HAP-1 (cell line): ENCODE data around the gene CERS6.

Experiments used
- DNase-seq, 2 experiments: peaks; one replicate each; pipeline ENCODE4 v3.0.0-alpha.2; 2016 to 2020; ENCODE audit warnings: low spot score in 2 of 2
- H3K27me3 ChIP-seq: fragments of 250-450 bp; sonication (Bioruptor Pico); 2 replicates; pipeline ENCODE4 v1.5.1; 2020; ENCODE audit warnings: low read depth, mild to moderate bottlenecking, moderate library complexity
- H3K36me3 ChIP-seq: fragments of 250-450 bp; sonication (Bioruptor Pico); replicated peaks from 2 replicates; pipeline ENCODE4 v1.5.1; 2020; ENCODE audit warnings: mild to moderate bottlenecking
- H3K4me1 ChIP-seq: fragments of 250-450 bp; sonication (Bioruptor Pico); 2 replicates; pipeline ENCODE4 v1.5.1; 2020; ENCODE audit warnings: mild to moderate bottlenecking
- H3K4me3 ChIP-seq: fragments of 250-450 bp; sonication (Bioruptor Pico); 2 replicates; pipeline ENCODE4 v1.5.1; 2020; ENCODE audit warnings: mild to moderate bottlenecking, moderate library complexity
- H3K9me3 ChIP-seq: fragments of 250-450 bp; sonication (Bioruptor Pico); 2 replicates; pipeline ENCODE4 v1.5.1; 2020; ENCODE audit warnings: mild to moderate bottlenecking, moderate library complexity
- in situ Hi-C: fragments of 300-500 bp; cut with MboI; formaldehyde crosslinking; loops from 3 replicates; pipeline ENCODE4 v1.14.3; 2020; ENCODE audit warnings: low sequenced_read_pairs, inconsistent platforms, mixed read lengths

The CERS6 gene

DNA sequence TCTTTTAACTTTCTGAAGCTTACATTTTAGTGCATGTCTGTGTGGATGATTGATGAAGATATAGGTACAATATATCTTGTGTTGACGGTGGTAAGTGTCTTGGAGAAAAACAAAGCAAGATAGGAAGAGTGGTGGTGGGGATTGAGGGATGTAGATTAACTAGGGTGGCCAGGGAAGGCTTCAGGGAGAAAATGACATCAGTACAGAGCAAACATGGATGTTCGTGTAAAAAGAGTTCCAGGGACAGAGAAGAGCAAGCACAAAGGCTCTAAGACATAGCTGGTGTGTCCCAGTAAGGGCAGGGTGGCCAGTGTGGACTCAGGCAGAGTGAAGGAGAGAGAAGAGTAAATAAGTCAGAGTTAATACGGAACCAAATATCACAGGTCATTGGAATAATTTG lies 2.7 kb upstream of the CERS6 start:
- DNase-seq = no peak
- H3K4me1 ChIP-seq = peaks cover 10% of the 10 kb centered on the region
- H3K27me3 ChIP-seq = no peaks in the 10 kb centered on the region
- in situ Hi-C loops = no loop called here
- no peak overlapping the region for H3K4me3 ChIP-seq
- H3K36me3 ChIP-seq = no peaks in the 10 kb centered on the region
- no peaks in the 10 kb centered on the region for H3K9me3 ChIP-seq

DNA sequence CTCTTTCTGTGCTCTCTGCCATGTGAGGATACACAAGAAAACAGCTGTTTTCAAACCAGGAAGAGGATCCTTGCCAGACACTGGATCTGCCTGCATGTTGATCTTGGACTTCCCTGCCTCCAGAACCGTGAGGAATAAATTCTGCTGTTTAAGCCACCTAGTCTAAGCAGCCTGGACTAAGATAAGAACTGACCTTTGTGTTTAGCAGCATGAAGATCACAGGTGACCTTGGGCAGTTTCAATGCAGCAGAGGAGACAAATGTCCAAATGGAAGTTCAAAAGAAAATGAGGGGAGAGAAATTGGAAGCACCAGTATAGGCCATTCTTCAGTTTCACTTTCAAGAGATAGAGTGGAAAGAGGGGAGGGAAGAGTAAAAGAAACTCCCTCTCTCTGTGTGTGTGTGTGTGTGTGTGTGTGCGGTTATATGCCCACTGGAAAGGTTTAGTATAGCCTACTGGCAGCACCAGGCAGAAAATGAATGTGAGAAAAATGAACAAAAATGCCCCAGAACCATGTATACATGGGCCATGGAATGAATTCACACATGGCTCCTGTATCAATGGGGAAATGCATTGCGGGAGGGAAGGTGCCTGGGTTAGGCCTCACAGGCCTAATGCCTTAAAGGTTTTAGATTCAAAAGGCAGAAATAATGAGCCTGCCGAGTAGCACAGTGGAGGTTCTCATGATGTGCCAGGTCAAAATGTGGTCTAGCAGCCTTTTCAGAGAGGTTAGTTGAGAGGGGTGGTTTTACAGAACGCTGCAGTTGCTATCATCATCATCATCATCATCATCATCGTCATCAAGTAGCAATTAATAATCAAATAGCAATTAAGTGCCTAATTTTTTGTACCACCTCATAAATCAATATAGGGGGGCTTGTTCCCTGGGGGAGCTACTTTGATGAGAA lies 1.1 kb upstream of the CERS6 start:
- DNase-seq = no peak
- no peak overlapping the region for H3K4me3 ChIP-seq
- H3K36me3 ChIP-seq = no peaks in the 10 kb centered on the region
- peaks cover 20% of the 10 kb centered on the region for H3K4me1 ChIP-seq
- in situ Hi-C loops = no loop called here
- H3K27me3 ChIP-seq = no peaks in the 10 kb centered on the region
- no peaks in the 10 kb centered on the region for H3K9me3 ChIP-seq

GRCh38 chr2:168456521-168457189 lies 583 bp downstream of the CERS6 start:
- no peaks in the 10 kb centered on the region for H3K36me3 ChIP-seq
- no peaks in the 10 kb centered on the region for H3K27me3 ChIP-seq
- no peaks in the 10 kb centered on the region for H3K9me3 ChIP-seq
- DNase-seq = peak in 1 of 2 experiments; percentile 57
- peaks cover 20% of the 10 kb centered on the region for H3K4me1 ChIP-seq
- in situ Hi-C loops = no loop called here
- peak overlapping the region; percentile 70 for H3K4me3 ChIP-seq

DNA sequence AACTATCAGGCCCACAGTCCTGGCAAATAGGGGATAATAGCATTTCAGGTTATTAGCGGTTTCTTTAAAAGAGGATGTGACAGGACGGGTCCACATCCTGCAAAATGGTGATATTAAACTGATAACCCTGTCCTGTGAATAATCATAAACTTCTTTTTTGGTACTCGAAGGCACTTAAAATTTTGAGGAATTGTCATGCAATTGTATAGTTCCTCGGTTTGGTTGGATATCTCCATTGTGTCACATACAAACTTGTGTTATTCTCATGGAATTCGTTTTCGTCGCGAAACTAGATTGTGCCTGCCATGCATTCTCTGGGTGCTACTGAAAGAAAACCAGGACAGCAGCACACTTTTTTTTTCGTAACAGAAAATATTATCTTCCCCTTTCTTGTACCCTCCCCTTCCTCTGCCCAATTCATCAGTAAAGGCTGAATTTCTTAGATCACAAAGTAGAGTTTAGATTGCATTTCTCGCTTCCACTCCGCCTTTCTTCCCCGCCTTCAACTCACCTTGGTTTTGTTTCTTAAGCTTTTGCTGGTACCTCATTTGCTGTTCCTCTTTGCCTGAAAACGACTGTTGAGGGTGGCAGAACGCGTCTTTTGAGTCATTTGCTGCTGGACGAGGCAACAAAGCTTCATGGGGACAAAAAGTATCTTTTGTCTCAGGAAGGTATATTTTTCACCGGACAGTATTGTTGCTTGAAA lies 1.3 kb downstream of the CERS6 start:
- in situ Hi-C loops = no loop called here
- Histone ChIP-seq H3K4me3 (peak overlapping the region; percentile 70), H3K27me3 (no peaks in the 10 kb centered on the region), H3K36me3 (no peaks in the 10 kb centered on the region), H3K4me1 (peaks cover 20% of the 10 kb centered on the region), H3K9me3 (no peaks in the 10 kb centered on the region)
- DNase-seq = no peak

GRCh38 chr2:168458139-168458538 lies 2.1 kb downstream of the CERS6 start:
- H3K4me3 ChIP-seq = peak overlapping the region; percentile 70
- DNase-seq = no peak
- in situ Hi-C loops = no loop called here
- no peaks in the 10 kb centered on the region for H3K36me3 ChIP-seq
- H3K27me3 ChIP-seq = no peaks in the 10 kb centered on the region
- no peaks in the 10 kb centered on the region for H3K9me3 ChIP-seq
- H3K4me1 ChIP-seq = peaks cover 20% of the 10 kb centered on the region

DNA sequence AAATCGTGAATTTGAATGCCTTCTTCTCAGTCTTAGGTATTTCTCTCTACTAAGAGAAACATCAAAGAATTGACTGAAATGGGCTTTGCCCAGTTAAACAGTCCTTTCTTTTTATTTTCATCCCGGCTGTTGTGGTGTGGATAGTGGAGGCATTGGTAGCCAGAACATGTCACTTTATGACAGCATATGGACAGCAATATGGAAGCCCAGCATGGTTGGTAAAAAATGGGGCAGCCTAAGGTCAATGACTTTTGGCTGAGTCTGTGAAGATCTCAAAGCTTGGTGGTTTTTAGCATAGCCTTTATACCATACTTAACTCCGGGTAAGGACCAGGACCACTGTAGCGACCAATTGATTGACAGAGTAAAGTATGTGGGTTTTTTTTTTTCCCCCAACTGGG lies 3.2 kb downstream of the CERS6 start:
- H3K4me1 ChIP-seq = peaks cover 19% of the 10 kb centered on the region
- no peak for DNase-seq
- in situ Hi-C loops = no loop called here
- no peaks in the 10 kb centered on the region for H3K27me3 ChIP-seq
- H3K36me3 ChIP-seq = no peaks in the 10 kb centered on the region
- no peaks in the 10 kb centered on the region for H3K9me3 ChIP-seq
- H3K4me3 ChIP-seq = no peak overlapping the region

GRCh38 chr2:168460571-168460970 lies 4.5 kb downstream of the CERS6 start:
- no peaks in the 10 kb centered on the region for H3K27me3 ChIP-seq

DNA sequence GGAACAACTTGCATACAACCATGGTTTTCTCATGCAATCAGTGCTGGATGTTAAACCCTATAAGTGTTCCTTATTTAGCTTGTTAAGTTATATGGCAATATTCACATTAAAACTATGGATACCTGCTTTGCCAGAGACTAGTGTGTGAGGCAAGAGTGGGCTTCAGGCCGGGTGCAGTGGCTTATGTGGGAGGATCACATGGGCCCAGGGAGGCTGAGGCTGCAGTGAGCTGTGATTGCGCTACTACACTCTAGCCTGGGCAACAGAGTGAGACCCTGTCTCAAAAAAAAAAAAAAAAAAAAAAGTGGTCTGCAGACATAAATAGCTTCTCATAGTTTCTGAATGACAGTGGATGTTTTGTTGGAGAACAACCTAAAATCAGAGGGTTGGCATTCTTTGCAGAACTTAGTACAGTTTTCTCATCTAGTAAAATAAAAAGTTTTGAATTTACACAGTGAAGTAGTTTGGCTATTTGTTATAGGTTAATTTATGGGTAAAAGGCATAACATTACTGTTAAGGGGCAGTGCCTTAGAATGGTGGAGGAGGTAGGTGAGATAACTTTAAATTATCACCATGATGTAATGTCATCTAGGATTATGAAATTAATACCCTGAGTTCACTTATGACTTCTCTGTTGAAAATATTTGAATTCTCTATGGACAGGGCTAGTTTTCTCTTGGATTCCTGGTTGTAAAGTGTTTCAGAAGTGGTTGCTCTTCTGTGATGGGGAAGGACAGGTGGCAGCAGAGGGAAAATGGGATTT lies 5.3 kb downstream of the CERS6 start:
- Histone ChIP-seq H3K36me3 (no peaks in the 10 kb centered on the region), H3K4me1 (peaks cover 25% of the 10 kb centered on the region), H3K9me3 (no peaks in the 10 kb centered on the region), H3K27me3 (no peaks in the 10 kb centered on the region), H3K4me3 (no peak overlapping the region)
- in situ Hi-C loops = no loop called here
- no peak for DNase-seq

More at GRCh38 chr2:168460571-168460970, 4.5 kb downstream of the CERS6 start:
- H3K4me1 ChIP-seq = peaks cover 19% of the 10 kb centered on the region
- no peaks in the 10 kb centered on the region for H3K36me3 ChIP-seq
- H3K9me3 ChIP-seq = no peaks in the 10 kb centered on the region
- in situ Hi-C loops = no loop called here
- no peak overlapping the region for H3K4me3 ChIP-seq
- DNase-seq = no peak

DNA sequence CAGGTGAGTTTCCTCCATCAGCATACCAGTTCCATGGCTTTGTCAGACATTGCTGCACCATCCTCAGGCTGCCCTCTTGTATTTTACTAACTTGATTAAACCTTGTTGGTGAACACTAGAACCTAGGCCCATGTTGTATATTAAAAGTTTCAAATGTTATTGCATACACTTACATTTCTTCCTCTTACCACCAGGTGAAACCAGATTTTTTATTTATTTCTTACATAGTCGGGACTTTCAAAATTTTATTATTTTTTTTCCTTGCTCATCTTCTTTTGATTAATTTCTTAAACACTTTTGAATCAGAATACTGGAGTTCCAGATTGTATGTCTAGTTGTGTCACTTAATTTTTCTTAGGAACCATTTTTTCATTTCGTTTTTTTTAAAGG lies 5.9 kb downstream of the CERS6 start:
- H3K4me1 ChIP-seq = peaks cover 31% of the 10 kb centered on the region
- in situ Hi-C loops = no loop called here

DNA sequence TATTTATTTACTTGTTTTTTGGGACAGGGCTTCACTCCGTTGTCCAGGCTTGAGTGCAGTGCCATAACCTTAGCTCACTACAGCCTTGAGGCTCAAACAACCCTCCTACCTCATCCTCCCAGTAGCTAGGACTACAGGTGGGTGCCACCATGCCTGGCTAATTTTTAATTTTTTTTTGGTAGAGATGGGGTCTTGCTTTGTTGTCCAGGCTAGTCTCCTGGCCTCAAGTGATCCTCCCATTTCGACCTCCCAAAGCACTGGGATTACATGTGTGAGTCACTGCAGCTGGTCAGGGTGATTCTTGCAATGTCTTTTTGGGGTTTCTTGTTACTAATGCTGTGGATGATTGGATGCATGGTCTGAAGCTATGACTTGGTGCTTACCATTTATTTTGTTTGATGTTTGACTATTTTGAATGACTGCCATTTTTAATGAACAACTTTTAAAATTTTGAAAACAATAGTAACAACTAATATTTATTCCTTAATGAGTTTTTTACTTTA lies 6.5 kb downstream of the CERS6 start:
- Histone ChIP-seq H3K4me3 (no peak overlapping the region), H3K27me3 (no peaks in the 10 kb centered on the region), H3K9me3 (no peaks in the 10 kb centered on the region), H3K36me3 (no peaks in the 10 kb centered on the region), H3K4me1 (peaks cover 35% of the 10 kb centered on the region)
- no peak for DNase-seq
- in situ Hi-C loops = no loop called here

More for the DNA sequence above, 5.9 kb downstream of the CERS6 start:
- H3K4me3 ChIP-seq = no peak overlapping the region
- no peak for DNase-seq
- no peaks in the 10 kb centered on the region for H3K27me3 ChIP-seq
- H3K36me3 ChIP-seq = no peaks in the 10 kb centered on the region
- no peaks in the 10 kb centered on the region for H3K9me3 ChIP-seq

DNA sequence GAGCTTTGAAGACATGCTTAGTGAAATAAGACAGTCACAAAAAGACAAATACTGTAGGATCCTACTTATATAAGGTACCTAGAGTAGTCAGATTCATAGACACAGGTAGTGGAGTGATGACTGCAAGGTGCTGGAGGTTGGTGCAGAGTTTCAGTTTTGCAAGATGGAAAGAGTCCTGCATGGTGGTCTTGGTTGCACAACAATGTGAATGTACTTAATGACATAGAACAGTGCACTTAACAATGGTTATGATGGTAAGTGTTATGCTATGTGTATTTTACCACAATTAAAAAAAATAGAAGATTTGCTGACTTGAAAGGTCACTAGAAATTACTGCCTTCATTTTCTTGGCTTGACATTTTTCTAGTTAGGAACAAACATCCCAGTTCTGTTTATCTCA lies 9.5 kb downstream of the CERS6 start:
- Histone ChIP-seq H3K27me3 (no peaks in the 10 kb centered on the region), H3K36me3 (no peaks in the 10 kb centered on the region), H3K9me3 (no peaks in the 10 kb centered on the region), H3K4me1 (peaks cover 26% of the 10 kb centered on the region), H3K4me3 (no peak overlapping the region)
- in situ Hi-C loops = no loop called here
- no peak for DNase-seq

DNA sequence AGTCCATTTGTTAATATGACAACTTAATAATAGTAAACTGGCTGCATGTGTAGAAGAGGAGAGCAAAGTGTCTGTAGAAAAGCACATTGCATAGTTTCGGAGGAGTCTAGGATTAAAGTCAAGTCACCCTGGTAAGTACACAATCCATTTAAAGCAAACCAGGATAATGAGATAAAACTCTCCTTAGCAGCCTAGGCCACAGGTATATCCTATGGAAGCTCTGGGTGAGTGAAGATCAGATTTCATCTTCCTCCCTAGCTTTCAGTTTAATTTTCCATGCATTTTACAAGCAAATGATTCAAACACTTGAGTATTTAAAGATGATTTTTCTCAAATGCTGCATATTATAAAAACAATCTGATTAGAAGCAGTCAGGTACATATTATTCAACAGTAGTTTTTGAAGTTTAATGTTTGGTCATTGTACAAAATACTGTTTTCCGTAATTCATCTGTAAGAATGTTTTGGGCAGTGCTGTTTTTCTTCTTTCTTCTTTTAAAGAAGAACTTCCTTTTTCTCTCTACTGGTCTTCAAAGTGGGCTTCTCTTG lies 10.2 kb downstream of the CERS6 start:
- H3K27me3 ChIP-seq = no peaks in the 10 kb centered on the region
- peaks cover 31% of the 10 kb centered on the region for H3K4me1 ChIP-seq
- no peak overlapping the region for H3K4me3 ChIP-seq
- no peaks in the 10 kb centered on the region for H3K9me3 ChIP-seq
- DNase-seq = no peak
- H3K36me3 ChIP-seq = no peaks in the 10 kb centered on the region
- in situ Hi-C loops = no loop called here
